Activated gamma-delta T cell treated with Interleukin-2 at 50 U/mL for 16 hours (primary cell): ENCODE measurements around the gene RP2.

Experiments used
- DNase-seq: peaks from one replicate; pipeline ENCODE4 v3.0.0-alpha.2; 2020

RP2 gene

DNA sequence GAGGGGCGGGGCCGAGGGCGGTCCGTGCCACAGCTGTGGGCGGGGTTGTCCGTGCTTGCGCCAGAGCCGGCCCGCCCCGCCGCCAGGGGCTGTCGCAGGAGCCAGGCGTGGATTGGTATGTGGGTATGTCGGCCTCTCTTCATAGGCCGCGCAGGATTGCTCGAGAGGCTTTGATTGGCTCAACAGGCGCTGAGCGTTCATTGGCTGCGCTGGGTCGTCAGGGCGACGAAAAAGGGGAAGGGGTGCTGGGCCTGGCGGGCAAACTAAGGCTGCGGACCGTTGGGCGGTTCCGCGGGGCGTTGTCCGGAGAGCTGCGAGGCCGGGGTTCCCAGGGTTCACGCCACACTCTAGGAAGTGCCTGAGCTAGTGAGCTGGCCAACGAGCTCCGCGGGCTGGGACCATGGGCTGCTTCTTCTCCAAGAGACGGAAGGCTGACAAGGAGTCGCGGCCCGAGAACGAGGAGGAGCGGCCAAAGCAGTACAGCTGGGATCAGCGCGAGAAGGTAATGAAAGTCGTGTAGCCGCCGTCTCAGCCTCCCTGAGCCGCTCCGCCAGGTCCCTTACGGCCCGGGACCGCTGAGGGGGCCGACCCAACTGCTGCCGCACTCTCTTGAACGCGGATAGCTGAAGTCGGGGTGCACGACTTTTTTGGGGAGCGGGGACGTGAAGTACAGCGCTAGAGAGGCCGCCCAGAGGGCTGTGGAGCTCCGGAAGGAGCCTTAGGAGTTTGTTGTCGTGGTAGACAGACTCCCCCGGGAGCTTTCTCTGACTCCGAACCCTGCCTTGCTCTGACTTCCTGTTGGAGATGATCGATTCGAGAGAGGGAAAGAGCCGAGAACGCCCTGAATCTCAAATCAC lies at the start of gene RP2:
TSS of gene RP2 (plus strand) at position 343 of the 857 bp plus-strand sequence. CDS start at position 401, 58 bp downstream.
- peak; percentile 83 for DNase-seq

DNA sequence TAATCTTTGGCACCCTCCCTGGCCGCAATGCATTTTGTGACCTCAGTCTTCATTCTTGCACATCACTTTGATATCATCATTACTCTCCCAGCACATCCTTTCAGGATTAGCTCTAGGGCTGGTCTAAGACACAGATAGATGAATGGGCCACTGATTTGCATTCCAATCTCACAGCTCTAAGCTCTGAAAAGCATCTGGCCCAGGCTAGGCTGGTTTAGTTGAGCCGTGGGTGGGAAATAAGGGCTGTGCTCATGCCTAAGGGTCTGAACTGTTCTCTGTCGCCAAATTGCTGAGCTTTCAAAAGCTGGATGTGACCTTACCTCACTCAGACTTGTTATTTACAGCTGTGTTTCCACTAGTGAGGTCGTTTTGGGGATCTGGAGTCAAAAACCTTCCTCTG lies 47.9 kb upstream of the RP2 start:
- DNase-seq, result no peak

DNA sequence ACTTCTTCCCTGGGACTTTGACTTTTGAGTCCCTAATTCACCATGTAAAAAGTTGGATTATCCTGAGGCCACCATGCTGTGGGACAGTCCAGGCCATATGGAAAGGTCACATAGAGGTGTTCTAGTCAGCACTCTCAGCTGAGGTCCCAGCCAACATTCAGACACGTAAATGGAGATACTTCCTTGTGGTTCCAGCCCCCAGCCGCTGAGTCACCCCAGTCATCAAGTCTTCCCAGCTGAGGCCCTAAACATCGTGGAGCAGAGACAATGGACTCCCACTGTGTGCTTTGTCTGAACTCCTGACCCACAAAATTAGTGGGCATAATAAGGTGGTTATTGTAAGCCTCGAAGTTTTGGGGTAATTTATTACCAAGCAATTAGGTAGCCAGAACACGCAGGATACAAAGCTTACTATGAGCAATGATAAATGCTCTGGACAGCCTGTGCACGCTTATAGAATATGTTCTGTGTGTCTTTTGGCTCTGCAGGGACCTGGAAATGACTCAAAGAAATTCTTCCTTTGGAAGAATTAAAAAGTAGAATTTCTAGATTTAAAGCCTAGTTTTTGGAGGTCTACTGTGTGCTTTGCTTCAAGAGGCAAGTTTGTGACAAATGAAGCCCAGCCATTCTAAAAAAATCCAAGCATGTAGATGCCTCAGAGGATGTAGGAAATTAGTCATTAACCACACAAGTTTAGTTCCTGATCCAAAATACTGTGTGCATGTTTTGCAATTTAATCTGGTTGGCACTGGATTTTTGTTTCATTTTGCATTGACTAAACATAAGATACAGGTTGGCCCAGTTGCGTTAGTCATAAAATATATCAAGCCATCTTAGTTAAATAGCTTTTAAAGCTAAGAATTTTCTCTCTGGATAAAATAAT lies 44.7 kb upstream of the RP2 start:
- no peak for DNase-seq

DNA sequence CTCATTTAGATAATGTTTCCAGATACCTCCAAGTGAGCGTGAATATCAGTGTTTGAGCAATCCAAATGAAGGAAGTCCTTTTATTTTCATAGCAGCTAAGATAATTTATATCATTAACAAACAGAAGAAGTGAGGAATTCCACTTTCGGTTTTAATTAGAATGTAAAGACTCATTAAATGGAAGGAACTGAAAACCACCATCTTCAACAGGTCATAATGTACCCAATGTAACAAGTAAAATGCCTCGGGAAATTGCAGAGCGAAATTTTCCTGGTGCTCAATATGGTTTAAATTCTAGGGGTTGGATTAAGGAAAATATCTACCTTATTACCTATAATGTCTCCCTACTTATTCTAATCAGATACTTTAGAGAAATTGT lies 44.0 kb upstream of the RP2 start:
- DNase-seq, result no peak

DNA sequence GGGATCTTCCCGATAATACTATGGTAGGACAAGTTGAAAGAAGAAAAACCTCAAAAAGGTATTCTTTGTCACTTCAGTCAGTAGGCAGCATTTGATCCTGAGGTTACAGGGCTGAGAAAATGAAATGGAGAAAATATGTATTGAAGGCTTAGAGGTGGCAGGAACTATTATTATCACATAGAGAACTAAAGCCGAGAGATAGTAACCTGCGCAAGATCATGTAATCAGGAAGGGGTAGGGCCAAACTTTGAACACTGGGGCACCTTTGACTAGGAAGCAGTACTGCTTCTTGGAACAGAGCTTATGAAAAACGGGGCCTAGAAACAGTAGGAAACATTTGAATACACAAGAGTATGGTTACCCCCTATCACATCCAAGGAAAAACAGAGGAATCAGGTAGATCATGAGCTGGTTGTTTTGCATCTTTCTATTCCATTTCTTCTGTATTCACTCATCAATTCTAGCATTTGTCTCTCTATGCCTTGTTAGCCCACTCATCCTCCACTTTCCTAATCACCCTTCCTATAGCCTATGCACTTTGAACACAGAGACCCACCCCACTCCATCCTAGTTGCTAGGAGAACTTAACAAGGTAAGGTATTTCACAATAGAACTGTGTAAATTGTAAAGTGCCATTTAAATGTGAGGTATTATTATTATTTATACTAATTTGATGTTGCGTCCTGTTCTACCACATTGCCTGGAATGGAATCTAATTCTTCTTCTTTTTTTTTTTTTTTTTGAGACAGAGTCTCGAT lies 43.3 kb upstream of the RP2 start:
- no peak for DNase-seq

DNA sequence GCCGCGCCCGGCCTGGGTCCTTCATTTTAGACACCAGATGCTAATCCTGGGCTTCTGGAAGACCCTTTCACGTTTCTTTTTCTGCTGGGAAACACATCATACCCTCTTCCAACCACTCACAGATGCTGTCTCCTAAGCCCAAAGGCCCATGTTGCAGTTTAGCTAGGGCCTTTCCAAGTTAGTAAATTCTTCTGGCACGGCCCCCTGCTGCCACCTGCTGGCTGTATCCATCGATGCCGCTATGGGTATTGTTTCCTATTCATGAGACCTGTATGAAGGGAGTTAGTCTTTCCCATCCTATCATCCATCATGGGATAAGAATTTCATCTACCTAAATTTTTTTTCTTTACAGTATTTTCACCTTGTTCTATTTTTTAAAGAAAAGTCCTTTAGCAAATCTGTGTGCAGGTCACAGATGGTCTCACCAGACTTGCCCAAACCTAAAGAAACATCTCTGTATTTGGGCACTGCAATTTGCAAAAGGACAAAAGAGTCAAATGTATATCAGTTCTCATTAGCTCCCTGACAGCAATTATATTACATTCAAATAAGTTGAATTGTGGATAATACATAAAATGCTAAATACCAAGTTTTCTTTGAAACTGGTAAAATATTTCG lies 40.2 kb upstream of the RP2 start:
- DNase-seq, result peak; percentile 57

DNA sequence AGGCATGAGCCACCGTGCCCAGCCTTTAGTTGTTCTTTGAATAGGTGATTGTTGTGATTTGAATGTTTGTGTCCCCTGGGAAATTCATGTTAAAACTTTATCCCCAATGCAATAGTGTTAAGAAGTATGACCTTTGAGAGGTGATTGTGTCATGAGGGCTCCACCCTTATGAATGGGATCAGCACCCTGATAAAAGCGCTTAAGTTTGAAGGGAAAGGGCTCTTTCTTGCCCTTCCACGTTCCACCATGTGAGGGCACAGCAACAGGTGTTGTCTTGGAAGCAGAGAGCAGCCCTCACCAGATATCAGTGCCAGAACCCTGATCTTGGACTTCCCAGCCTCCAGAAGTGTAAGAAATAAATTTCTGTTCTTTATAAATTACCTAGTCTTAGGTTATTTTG lies 33.7 kb upstream of the RP2 start:
- no peak for DNase-seq

DNA sequence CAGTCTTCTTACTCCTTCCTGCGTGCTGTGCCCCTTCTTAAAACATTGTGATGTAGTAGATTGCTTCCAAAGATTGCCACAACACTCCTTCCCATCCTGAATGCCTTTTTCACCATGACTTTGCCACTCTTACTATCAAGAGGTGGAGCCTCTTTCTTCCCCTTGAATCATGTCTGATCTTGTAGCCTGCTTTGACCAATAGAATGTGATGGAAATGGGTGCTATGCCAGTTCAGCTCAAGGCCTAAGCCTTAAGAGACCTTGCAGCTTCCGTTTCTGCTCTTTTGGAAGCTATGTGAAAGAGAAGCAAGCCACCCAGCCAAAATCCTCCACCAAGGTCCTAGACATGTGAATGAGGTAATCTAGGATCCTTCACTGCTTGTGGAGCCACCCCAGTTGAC lies 31.6 kb upstream of the RP2 start:
- no peak for DNase-seq

DNA sequence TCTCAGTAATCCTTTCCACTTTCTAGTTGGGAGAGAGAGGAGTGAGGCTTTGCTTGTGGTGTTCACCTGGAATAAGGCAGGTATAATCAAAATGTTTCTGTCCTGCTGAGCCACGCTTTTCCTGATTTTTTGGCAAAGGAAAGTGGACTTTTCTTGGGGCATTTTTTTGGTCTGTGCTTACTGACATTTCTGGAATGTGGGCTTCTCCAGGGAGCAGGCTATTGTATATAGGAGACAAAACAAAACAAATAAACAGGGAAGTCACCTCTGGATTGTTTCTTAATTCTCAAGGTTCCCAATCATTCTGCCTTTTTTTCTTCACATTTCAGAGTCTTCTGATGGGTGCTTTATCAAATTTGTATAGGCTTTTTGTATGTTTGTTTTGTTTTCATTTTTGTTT lies 25.7 kb upstream of the RP2 start:
- no peak for DNase-seq

DNA sequence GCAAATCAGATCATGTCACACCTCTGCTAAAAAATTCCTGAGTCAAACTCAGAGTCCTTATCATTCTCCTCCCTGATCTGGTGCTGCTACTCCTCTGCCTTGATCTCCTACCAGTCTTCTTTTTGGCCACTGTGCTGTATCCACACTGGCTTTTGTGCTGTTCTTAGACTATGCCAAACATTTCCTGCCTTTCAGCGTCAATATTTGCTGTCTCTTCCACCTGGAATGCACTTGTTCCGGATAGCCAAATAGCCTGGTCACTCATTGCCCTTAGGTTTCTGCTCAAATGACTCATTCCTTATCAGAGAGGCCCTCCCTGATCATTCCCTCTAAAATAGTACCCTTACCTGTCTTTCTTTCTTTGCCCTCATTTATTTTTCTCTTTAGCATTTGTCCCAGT lies 24.4 kb upstream of the RP2 start:
- no peak for DNase-seq

DNA sequence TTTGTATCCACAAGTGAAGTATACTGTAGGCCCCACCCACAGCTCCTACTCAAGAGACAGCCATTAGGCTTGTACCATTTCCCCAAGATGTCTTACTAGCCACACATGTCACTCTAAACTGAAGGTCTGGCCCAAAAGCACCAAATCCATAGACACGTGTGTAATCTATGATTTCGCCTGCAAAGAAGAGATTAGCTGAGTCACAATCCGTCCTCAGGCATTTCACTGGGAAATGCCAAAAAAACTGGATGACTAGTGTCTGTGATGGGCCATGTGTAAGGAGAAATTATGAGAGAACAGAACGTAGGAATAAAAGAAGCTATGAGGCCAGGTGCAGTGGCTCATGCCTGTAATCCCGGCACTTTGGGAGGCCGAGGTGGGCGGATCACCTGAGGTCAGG lies 21.9 kb upstream of the RP2 start:
- DNase-seq, result no peak

DNA sequence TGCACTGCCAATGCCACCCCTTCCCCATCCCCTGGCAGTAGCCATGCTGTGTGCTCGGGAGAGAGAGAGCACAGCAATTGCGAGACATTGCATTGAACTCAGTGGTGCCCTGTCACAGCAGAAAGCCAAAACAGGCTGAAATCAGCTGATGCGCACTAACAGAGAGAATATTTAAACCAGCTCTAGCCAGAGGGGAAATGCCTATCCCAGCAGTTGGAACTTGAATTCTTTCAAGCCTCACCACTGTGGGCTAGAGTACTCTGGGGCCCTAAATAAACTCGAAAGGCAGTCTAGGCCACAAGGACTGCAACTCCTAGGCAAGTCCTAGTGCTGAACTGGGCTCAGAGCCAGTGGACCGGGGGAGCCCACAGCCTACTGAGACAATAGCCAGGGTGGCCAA lies 17.7 kb upstream of the RP2 start:
- DNase-seq, result no peak

DNA sequence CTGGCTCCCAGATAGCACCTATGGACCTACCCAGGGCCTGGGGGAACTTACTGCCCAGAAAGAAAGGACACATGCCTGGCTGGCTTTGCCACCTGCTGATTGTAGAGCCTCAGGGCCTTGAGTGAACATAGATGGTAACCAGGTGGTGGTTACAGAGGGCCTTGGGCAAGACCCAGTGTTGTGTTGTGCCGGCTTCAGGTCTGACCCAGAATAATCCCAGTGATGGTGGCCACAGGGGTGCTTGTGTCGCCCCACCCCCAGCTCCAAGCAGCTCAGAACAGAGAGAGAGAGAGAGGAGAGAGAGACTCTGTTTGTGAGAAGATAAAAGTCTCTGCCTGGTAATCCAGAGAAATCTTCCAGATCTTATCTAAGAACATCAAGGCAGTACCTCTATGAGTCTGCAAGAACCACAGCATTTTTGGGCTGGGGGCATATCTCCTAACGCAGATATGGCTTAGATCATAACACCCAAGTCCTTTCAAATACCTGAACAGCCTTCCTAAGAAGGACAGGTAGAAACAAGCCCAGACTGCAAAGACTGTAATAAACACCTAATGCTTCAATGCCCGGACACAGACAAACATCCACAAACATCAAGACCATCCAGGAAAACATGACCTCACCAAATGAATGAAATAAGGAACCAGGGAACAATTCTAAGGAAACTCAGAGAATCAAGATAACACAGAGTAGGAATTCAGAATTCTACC lies 16.3 kb upstream of the RP2 start:
- DNase-seq, result no peak

DNA sequence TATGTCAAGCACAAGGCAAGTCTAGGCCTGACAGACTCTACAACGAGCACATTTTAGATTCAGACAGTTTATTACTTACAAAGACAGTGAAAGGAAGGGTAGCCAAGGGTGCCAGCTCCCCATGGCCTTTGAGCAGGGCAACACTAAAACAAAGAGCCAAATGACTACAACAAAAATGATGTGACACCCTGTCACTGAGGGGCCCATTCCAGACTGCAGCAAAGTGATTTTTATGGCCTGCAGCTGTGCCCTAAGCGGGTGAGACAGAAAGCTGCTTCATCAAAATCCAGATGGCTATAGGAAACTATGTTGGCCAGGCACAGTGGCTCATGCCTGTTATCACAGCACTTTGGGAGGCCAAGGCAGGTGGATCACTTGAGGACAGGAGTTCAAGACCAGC lies 13.4 kb upstream of the RP2 start:
- DNase-seq, result no peak

DNA sequence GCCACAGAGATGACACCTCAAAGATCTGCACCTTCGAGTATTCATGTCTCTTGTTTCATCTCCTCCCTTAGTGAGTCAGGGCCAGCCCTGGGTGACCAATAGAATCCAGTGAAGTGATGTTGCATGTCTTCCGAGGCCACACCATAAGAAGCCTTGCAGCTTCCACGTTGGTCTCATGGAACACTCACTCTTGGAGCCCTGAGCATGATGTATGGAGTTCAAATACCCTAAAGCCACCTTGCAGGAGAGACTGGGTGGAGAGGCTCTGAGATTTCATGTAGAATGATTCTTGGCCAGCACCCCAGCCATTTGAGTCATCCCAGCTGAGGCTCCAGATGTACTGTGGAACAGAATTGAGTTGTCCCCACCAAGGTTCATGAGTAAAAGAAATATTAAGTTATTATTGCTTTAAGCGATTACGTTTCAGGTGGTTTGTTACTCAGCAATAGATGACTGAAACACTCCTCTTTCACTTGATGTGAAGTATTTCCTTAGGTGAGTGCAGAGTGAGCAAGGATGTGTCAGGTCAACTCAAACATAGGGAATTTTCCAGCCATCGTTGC lies 5.0 kb upstream of the RP2 start:
- DNase-seq, result no peak

DNA sequence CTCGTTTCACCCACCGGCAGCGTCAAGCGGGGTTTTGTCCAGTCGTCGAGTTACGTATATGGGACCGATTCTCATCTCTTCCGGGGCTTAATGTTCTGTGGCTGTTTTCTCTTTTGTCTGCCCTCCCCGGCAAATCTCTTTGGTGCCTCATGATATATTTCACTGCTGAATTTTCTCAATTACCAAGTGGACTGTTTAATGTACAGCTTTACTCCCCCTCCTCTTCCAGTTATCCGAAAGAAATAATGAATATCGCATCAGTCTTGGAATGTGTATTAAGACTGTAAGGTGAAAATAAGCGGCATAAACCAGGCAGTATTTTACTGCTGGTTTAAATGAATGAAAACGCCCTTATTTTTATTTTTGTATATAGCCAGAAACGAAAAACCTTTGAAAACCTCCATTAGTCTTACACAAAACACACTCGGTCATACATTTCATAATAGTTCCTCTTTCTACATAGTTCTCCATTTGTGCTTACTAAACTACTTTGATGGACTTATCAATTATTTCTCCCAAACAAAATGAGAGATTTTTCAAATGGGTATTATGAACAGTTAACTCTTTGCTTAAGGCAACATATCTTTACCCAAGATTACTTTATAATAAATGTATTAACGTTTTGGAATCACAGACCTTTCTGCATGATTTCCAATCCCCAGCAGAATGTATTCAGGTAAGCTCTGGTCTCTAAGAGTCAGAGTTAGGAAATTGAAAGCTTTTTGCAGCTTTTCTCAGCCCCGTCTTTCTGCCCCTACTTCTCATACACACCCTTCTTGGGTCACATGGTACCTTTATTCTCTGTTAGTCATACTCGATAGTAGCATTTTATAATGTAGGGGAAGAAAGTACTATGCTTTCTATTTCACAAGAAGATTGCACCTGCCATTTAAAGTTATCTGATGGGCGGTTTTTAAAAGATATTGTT lies 979 bp downstream of the RP2 start:
- DNase-seq, result no peak

DNA sequence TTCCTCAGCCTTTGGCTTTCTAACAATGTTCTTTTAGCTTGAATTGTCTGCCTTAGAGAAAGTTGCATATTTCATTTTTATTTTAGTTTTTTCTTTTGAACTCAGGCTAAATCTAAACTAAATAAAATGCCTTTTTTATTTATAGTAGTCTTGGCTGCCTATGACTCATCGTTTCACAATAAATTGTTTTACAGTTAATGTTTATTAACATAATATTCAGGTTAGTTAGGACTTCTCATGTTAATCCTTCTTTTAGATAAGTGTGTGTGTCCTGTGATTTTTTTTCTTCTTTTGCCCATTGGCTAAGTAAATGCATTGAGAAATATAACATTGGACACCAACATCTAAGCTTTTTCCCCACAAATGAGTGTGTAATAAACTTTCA lies 1.6 kb downstream of the RP2 start:
- no peak for DNase-seq

DNA sequence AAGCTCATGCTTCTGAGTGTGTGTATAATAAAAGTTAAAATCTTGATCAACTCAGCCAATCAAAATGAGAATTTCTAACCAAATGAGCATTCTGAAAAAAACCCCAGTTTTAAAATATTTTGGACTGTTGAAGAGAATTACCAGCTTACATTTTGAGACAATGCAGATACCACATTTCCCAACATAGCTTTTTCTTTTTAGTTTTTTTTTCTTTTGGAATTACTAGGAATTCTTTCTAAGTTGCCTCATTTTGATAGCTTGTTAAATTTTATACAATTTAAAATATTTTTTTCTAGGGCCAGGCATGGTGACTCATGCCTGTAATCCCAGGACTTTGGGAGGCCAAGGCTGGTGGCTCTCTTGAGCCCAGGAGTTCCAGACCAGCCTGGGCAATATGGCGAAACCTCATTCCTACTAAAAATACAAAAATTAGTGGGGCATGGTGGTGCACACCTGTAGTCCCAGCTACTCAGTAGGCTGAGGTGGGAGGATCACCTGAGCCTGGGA lies 2.2 kb downstream of the RP2 start:
- DNase-seq, result no peak

DNA sequence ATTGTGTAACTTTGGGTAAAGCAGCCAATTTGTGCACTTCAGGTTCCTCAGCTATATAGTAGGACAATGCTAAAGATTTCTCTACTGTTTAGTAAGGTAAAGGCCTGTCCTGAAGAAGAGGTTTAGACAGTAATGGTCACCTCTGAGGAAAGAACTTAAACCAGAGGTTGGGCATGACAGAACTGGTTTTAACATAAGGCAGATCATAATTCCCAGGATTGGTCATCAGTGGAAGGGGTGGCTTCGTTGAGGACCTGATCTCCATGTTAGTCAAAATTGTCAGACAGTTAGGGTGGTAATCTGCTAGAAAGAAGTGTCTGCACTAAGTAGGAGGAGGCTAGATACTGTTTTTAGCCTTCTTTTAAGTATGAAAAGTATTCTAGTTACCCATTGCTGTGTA lies 4.1 kb downstream of the RP2 start:
- no peak for DNase-seq

DNA sequence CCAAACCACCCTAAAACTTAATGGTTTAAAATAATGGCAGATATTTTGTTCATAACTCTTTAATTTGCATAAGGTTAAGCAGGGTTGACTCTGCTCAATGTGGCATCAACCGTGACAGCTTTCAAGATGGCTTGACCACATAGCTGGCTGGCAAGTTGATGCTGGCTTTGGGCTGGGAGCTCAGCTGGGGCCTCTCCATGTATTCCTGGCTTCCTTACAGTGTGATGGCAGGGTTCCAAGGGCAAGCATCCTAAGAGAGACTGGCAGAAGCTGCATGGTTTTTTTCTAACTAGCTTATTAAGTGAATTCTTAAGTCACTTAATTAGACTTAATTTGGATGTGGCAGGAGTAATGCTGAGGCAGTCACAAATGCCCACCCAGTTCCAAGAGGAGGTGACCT lies 4.5 kb downstream of the RP2 start:
- DNase-seq, result no peak

DNA sequence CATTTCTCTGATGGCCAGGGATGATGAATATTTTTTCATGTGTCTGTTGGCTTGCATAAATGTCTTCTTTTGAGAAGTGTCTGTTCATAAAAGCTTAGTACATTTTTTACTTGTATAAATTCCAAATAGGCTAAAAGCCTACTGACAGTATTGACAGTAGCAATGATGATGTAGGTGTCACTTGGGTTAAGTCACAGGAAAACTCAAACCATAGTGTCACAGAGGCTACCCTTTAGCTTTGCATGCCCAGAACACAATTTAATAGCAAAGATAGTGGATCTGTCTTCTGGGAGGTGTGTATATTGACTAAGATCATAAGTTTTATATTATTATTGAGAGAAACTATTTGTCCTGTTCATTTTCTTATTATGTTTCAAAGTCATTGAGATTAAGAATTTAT lies 8.1 kb downstream of the RP2 start:
- DNase-seq, result no peak
